ENCODE measurements around the gene AQP1.

AQP1 gene

GRCh38 chr7:30907527-30908267 lies 4.0 kb upstream of the AQP1 start:
- no peak for DNase-seq

GRCh38 chr7:30908681-30909080 lies 3.0 kb upstream of the AQP1 start:
- DNase-seq, result no peak

GRCh38 chr7:30909431-30909830 lies 2.2 kb upstream of the AQP1 start:
- no peak for DNase-seq

- DNase-seq, result no peak
These were observed 1.1 kb upstream of the AQP1 start for GRCh38 chr7:30910411-30911073.

- no peak for DNase-seq
These were observed 520 bp upstream of the AQP1 start for GRCh38 chr7:30911133-30911532.

- DNase-seq, result no peak
These were observed 523 bp downstream of the AQP1 start for GRCh38 chr7:30912021-30912730.

GRCh38 chr7:30912731-30912985 lies 1.0 kb downstream of the AQP1 start:
- DNase-seq, result no peak

- no peak for DNase-seq
These were observed 1.5 kb downstream of the AQP1 start for GRCh38 chr7:30912986-30913811.

- no peak for DNase-seq
These were observed 2.3 kb downstream of the AQP1 start for GRCh38 chr7:30913821-30914515.

- DNase-seq, result no peak
These were observed 2.9 kb downstream of the AQP1 start for GRCh38 chr7:30914596-30914995.

- DNase-seq, result no peak
These were observed 3.5 kb downstream of the AQP1 start for GRCh38 chr7:30915005-30915601.

GRCh38 chr7:30915751-30916150 lies 4.1 kb downstream of the AQP1 start:
- no peak for DNase-seq

- no peak for DNase-seq
These were observed 4.6 kb downstream of the AQP1 start for GRCh38 chr7:30916255-30916654.

- DNase-seq, result no peak
These were observed 5.1 kb downstream of the AQP1 start for GRCh38 chr7:30916767-30917166.

GRCh38 chr7:30917216-30917893 lies 5.7 kb downstream of the AQP1 start:
- DNase-seq, result no peak

- DNase-seq, result no peak
These were observed 7.0 kb downstream of the AQP1 start for GRCh38 chr7:30918676-30919075.

GRCh38 chr7:30920021-30920583 lies 8.4 kb downstream of the AQP1 start:
- no peak for DNase-seq

- no peak for DNase-seq
These were observed 9.2 kb downstream of the AQP1 start for GRCh38 chr7:30920584-30921539.

- DNase-seq, result no peak
These were observed 10.1 kb downstream of the AQP1 start for GRCh38 chr7:30921540-30922401.

All from activated CD4-positive, CD25-positive, alpha-beta regulatory T cell (primary cell).